ENCODE results near the gene GCKR.

GCKR gene

GRCh38 chr2:27566628-27567027 lies 70.0 kb downstream of the GCKR start:
- DNase-seq = no peak
- H3K9me3 ChIP-seq (ENCODE audit: severe bottlenecking) = peaks cover 3% of the 10 kb centered on the region
- H3K27me3 ChIP-seq (ENCODE audit: insufficient read depth, low read depth, severe bottlenecking) = no peaks in the 10 kb centered on the region
- no peak overlapping the region for H3K27ac ChIP-seq
- H3K4me3 ChIP-seq (ENCODE audit: low read depth, low read length) = no peak overlapping the region
- H3K36me3 ChIP-seq = no peaks in the 10 kb centered on the region
- TF ChIP-seq CTCF (IDR thresholded peaks at IDR 0.05; ENCODE audit: low read depth, low read length) = no peak

DNA sequence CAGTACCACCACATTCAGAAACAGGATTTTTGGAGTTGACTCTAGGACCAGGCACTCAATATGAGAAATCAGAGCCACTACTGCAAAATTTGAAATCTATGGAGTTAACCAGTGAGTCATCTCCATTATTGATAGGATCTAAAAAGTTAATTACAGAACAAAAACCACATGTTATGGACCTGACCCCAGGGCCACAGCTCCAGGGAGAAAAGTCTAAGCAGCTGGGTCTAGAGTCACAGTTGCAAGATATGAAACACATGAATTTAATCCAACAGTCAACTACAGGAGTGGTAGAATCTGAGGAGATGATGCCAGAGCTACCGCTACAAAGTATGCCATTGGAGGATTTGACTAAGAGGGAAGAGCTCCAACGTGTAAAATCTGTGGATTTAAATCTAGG lies 72.8 kb downstream of the GCKR start:
- Histone ChIP-seq H3K27ac (no peak overlapping the region), H3K4me3 (ENCODE audit: low read depth, low read length) (no peak overlapping the region), H3K27me3 (ENCODE audit: insufficient read depth, low read depth, severe bottlenecking) (no peaks in the 10 kb centered on the region), H3K9me3 (ENCODE audit: severe bottlenecking) (peaks cover 6% of the 10 kb centered on the region), H3K36me3 (no peaks in the 10 kb centered on the region)
- no peak for DNase-seq
- TF ChIP-seq CTCF (IDR thresholded peaks at IDR 0.05; ENCODE audit: low read depth, low read length) = no peak

DNA sequence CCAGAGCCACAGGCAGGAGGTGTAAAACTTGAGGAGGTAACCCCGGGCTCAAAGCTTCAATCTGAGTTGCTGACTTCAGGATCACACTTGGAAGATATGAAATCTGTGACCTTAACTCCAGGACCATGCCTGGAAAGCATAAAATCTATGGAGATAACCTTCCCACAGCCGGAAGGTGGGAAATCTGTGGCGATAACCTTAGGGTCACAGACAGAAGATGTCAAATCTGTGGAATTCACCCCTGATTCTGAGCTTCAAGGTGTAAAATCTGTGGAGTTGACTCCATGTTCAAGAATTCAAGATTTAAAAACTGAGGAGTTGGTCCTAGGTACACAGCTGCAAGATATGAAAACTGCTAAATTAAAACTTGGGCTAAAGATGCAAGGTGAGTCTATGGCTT lies 74.6 kb downstream of the GCKR start:
- DNase-seq = no peak
- Histone ChIP-seq H3K9me3 (ENCODE audit: severe bottlenecking) (peaks cover 6% of the 10 kb centered on the region), H3K27me3 (ENCODE audit: insufficient read depth, low read depth, severe bottlenecking) (no peaks in the 10 kb centered on the region), H3K4me3 (ENCODE audit: low read depth, low read length) (no peak overlapping the region), H3K36me3 (no peaks in the 10 kb centered on the region), H3K27ac (no peak overlapping the region)
- TF ChIP-seq CTCF (IDR thresholded peaks at IDR 0.05; ENCODE audit: low read depth, low read length) = no peak

- DNase-seq = no peak
- Histone ChIP-seq H3K36me3 (no peaks in the 10 kb centered on the region), H3K27me3 (ENCODE audit: insufficient read depth, low read depth, severe bottlenecking) (no peaks in the 10 kb centered on the region), H3K9me3 (ENCODE audit: severe bottlenecking) (peaks cover 7% of the 10 kb centered on the region), H3K4me3 (ENCODE audit: low read depth, low read length) (no peak overlapping the region), H3K27ac (no peak overlapping the region)
- no peak for TF ChIP-seq CTCF (IDR thresholded peaks at IDR 0.05; ENCODE audit: low read depth, low read length)
Observed at GRCh38 chr2:27571681-27572080, 75.0 kb downstream of the GCKR start.

- Histone ChIP-seq H3K27ac (no peak overlapping the region), H3K36me3 (no peaks in the 10 kb centered on the region), H3K4me3 (ENCODE audit: low read depth, low read length) (no peak overlapping the region), H3K27me3 (ENCODE audit: insufficient read depth, low read depth, severe bottlenecking) (no peaks in the 10 kb centered on the region), H3K9me3 (ENCODE audit: severe bottlenecking) (peaks cover 12% of the 10 kb centered on the region)
- DNase-seq = no peak
- no peak for TF ChIP-seq CTCF (IDR thresholded peaks at IDR 0.05; ENCODE audit: low read depth, low read length)
Observed at GRCh38 chr2:27572439-27572838, 75.8 kb downstream of the GCKR start.

GRCh38 chr2:27572998-27573429 lies 76.4 kb downstream of the GCKR start:
- H3K27ac ChIP-seq = no peak overlapping the region
- H3K36me3 ChIP-seq = no peaks in the 10 kb centered on the region
- DNase-seq = no peak
- H3K9me3 ChIP-seq (ENCODE audit: severe bottlenecking) = peaks cover 14% of the 10 kb centered on the region
- H3K27me3 ChIP-seq (ENCODE audit: insufficient read depth, low read depth, severe bottlenecking) = no peaks in the 10 kb centered on the region
- no peak overlapping the region for H3K4me3 ChIP-seq (ENCODE audit: low read depth, low read length)
- no peak for TF ChIP-seq CTCF (IDR thresholded peaks at IDR 0.05; ENCODE audit: low read depth, low read length)

Measured in WERI-Rb-1 (cell line).